ENCODE results near the gene COPE. TPM values are rescaled to one million over a fixed set of nuclear protein-coding genes. Genes with fewer than 3 reads are reported as not detected.

The COPE gene
- total RNA-seq, 1 experiment from 2014 or later = 499 TPM

- no peak for DNase-seq (ENCODE audit: low read depth)
Measured at GRCh38 chr19:18867751-18868150, 51.4 kb downstream of the COPE start.

- no peak for DNase-seq (ENCODE audit: low read depth)
Measured at GRCh38 chr19:18867199-18867598, 52.0 kb downstream of the COPE start.

- DNase-seq (ENCODE audit: low read depth) = no peak
Measured at GRCh38 chr19:18866800-18867123, 52.4 kb downstream of the COPE start.

GRCh38 chr19:18865973-18866799 lies 53.0 kb downstream of the COPE start:
- no peak for DNase-seq (ENCODE audit: low read depth)

GRCh38 chr19:18865106-18865972 lies 53.8 kb downstream of the COPE start:
- DNase-seq (ENCODE audit: low read depth) = no peak

- no peak for DNase-seq (ENCODE audit: low read depth)
Measured at GRCh38 chr19:18863843-18864362, 55.3 kb downstream of the COPE start.

GRCh38 chr19:18862976-18863842 lies 56.0 kb downstream of the COPE start:
- no peak for DNase-seq (ENCODE audit: low read depth)

GRCh38 chr19:18861917-18862316 lies 57.3 kb downstream of the COPE start:
- no peak for DNase-seq (ENCODE audit: low read depth)

GRCh38 chr19:18861235-18861634 lies 58.0 kb downstream of the COPE start:
- no peak for DNase-seq (ENCODE audit: low read depth)

GRCh38 chr19:18860725-18861124 lies 58.5 kb downstream of the COPE start:
- no peak for DNase-seq (ENCODE audit: low read depth)

- DNase-seq (ENCODE audit: low read depth) = no peak
Measured at GRCh38 chr19:18860302-18860700, 58.9 kb downstream of the COPE start.

- no peak for DNase-seq (ENCODE audit: low read depth)
Measured at GRCh38 chr19:18859676-18860301, 59.4 kb downstream of the COPE start.

GRCh38 chr19:18858906-18859646 lies 60.1 kb downstream of the COPE start:
- DNase-seq (ENCODE audit: low read depth) = no peak

- DNase-seq (ENCODE audit: low read depth) = no peak
Measured at GRCh38 chr19:18857223-18857622, 62.0 kb downstream of the COPE start.

GRCh38 chr19:18856385-18857126 lies 62.6 kb downstream of the COPE start:
- peak; percentile 33 for DNase-seq (ENCODE audit: low read depth)

- DNase-seq (ENCODE audit: low read depth) = no peak
Measured at GRCh38 chr19:18855647-18856384, 63.4 kb downstream of the COPE start.

- no peak for DNase-seq (ENCODE audit: low read depth)
Measured at GRCh38 chr19:18854982-18855381, 64.2 kb downstream of the COPE start.

GRCh38 chr19:18853755-18854427 lies 65.3 kb downstream of the COPE start:
- DNase-seq (ENCODE audit: low read depth) = no peak

- DNase-seq (ENCODE audit: low read depth) = no peak
Measured at GRCh38 chr19:18852648-18853047, 66.5 kb downstream of the COPE start.
